Measurements from ENCODE around the gene KLHDC8B. TPM values are rescaled to one million over a fixed set of nuclear protein-coding genes. Genes with fewer than 3 reads are reported as not detected.

Gene KLHDC8B
- total and polyA plus RNA-seq, 7 donors = 11.3 to 134 (median 95.3) TPM

- intact Hi-C loops (cut with DNase I) = no loop called here
- no peaks in the 10 kb centered on the region for H3K27me3 ChIP-seq
- no peaks in the 10 kb centered on the region for H3K4me1 ChIP-seq
- H3K27ac ChIP-seq = no peak overlapping the region
- no peak overlapping the region for H3K4me3 ChIP-seq
- H3K9me3 ChIP-seq = no peaks in the 10 kb centered on the region
- H3K36me3 ChIP-seq = no peaks in the 10 kb centered on the region
- TF ChIP-seq POLR2AphosphoS5 (IDR thresholded peaks at IDR 0.05) (no peak), EP300 (IDR thresholded peaks at IDR 0.05) (no peak), POLR2A (IDR thresholded peaks at IDR 0.05) (no peak), CTCF (IDR thresholded peaks at IDR 0.05) (no peak)
- no peak for DNase-seq
- WGBS, 2 donors = 90 to 96% methylated on average over 1 of the region's 1 CpG
These were observed 20.3 kb downstream of the KLHDC8B start for GRCh38 chr3:49191741-49192140.

GRCh38 chr3:49198161-49198560, 26.8 kb downstream of the KLHDC8B start:
- intact Hi-C loops (cut with DNase I) = loop anchor here (2.0 kb wide), 2 partner anchors 27 to 79 kb away; partner anchors contain the start of genes C3orf62 and KLHDC8B

GRCh38 chr3:49198611-49199230, 27.3 kb downstream of the KLHDC8B start:
- DNase-seq = no peak
- Histone ChIP-seq H3K4me3 (peak overlapping the region in 3 of 4 donors; percentile 37 to 68 (median 46)), H3K27ac (peak overlapping the region; percentile 61 to 88 (median 70))

More at GRCh38 chr3:49198161-49198560, 26.8 kb downstream of the KLHDC8B start:
- no peak overlapping the region for H3K4me3 ChIP-seq
- no peaks in the 10 kb centered on the region for H3K36me3 ChIP-seq
- DNase-seq = no peak
- H3K27me3 ChIP-seq = no peaks in the 10 kb centered on the region
- peak overlapping the region in 1 of 4 donors; percentile 88 for H3K27ac ChIP-seq
- no peaks in the 10 kb centered on the region for H3K9me3 ChIP-seq
- 83 to 86% methylated on average over 3 of the region's 3 CpGs for WGBS, 2 donors
- TF ChIP-seq POLR2A (IDR thresholded peaks at IDR 0.05) (no peak), EP300 (IDR thresholded peaks at IDR 0.05) (no peak), CTCF (IDR thresholded peaks at IDR 0.05) (no peak), POLR2AphosphoS5 (IDR thresholded peaks at IDR 0.05) (no peak)
- peaks cover 0 to 16% (median 10%) of the 10 kb centered on the region in 4 donors for H3K4me1 ChIP-seq

GRCh38 chr3:49199239-49199899, 28.0 kb downstream of the KLHDC8B start:
- no peaks in the 10 kb centered on the region for H3K36me3 ChIP-seq
- peak overlapping the region; percentile 67 to 88 (median 71) for H3K27ac ChIP-seq
- TF ChIP-seq POLR2AphosphoS5 (IDR thresholded peaks at IDR 0.05) (peak; percentile 72 to 94 (median 75)), EP300 (IDR thresholded peaks at IDR 0.05) (no peak)
- intact Hi-C loops (cut with DNase I) = loop anchor here (2.0 kb wide), 2 partner anchors 29 to 77 kb away; partner anchors contain the start of genes C3orf62 and KLHDC8B
- whole genome bisulfite sequencing, 2 donors = 38 to 44% methylated on average over 53 of the region's 53 CpGs
- no peaks in the 10 kb centered on the region for H3K27me3 ChIP-seq
- peak overlapping the region; percentile 31 to 68 (median 42) for H3K4me3 ChIP-seq
- DNase-seq = peak; percentile 98
- peaks cover 0 to 16% (median 10%) of the 10 kb centered on the region in 4 donors for H3K4me1 ChIP-seq
- no peaks in the 10 kb centered on the region for H3K9me3 ChIP-seq

More at GRCh38 chr3:49198611-49199230, 27.3 kb downstream of the KLHDC8B start:
- Histone ChIP-seq H3K27me3 (no peaks in the 10 kb centered on the region), H3K9me3 (no peaks in the 10 kb centered on the region), H3K4me1 (peaks cover 0 to 16% (median 10%) of the 10 kb centered on the region in 4 donors), H3K36me3 (no peaks in the 10 kb centered on the region)
- no peak for TF ChIP-seq POLR2AphosphoS5 (IDR thresholded peaks at IDR 0.05)
- no peak for TF ChIP-seq EP300 (IDR thresholded peaks at IDR 0.05)
- TF ChIP-seq CTCF (IDR thresholded peaks at IDR 0.05) = no peak
- no peak for TF ChIP-seq POLR2A (IDR thresholded peaks at IDR 0.05)
- WGBS, 2 donors = 77 to 82% methylated on average over 24 of the region's 24 CpGs
- intact Hi-C loops (cut with DNase I) = loop anchor here (2.0 kb wide), 2 partner anchors 28 to 78 kb away; partner anchors contain the start of genes C3orf62 and KLHDC8B

GRCh38 chr3:49199900-49200281, 28.5 kb downstream of the KLHDC8B start:
- Histone ChIP-seq H3K36me3 (no peaks in the 10 kb centered on the region), H3K9me3 (no peaks in the 10 kb centered on the region), H3K4me3 (peak overlapping the region; percentile 31 to 68 (median 42)), H3K27ac (peak overlapping the region; percentile 67 to 88 (median 71)), H3K4me1 (peaks cover 0 to 16% (median 10%) of the 10 kb centered on the region in 4 donors), H3K27me3 (no peaks in the 10 kb centered on the region)
- TF ChIP-seq POLR2A (IDR thresholded peaks at IDR 0.05) (no peak), CTCF (IDR thresholded peaks at IDR 0.05) (no peak), EP300 (IDR thresholded peaks at IDR 0.05) (no peak)
- DNase-seq = no peak
- intact Hi-C loops (cut with DNase I) = loop anchor here (2.0 kb wide), 2 partner anchors 29 to 77 kb away; partner anchors contain the start of genes C3orf62 and KLHDC8B
- WGBS, 2 donors = 84 to 85% methylated on average over 15 of the region's 15 CpGs
